ENCODE measurements around the gene CLCNKA. TPM values are rescaled to one million over a fixed set of nuclear protein-coding genes. Genes with fewer than 3 reads are reported as not detected.

CLCNKA gene
- total and polyA plus RNA-seq, 2 of the 8 experiments (the other 6 are each of a cell fraction or from before 2014, with no cell fraction given) = 0.95 to 2.0 TPM

GRCh38 chr1:16042096-16042495 is 20.3 kb downstream of the CLCNKA start:
- H4K5ac ChIP-seq (ENCODE audit: insufficient read length, low read depth, low read length) = no peak overlapping the region
- H2AFZ ChIP-seq (ENCODE audit: low read length) = no peak overlapping the region
- H2BK5ac ChIP-seq (ENCODE audit: low read depth, low read length) = no peak overlapping the region
- no peak overlapping the region for H2BK12ac ChIP-seq (ENCODE audit: low read depth, low read length)
- no peak overlapping the region for H3K4me2 ChIP-seq (ENCODE audit: insufficient read depth in 1 of 2, low read depth in 2 of 2, low read length in 2 of 2)
- FAIRE-seq (no peak), DNase-seq (ENCODE audit: low read depth in 1 of 2, low spot score in 2 of 2) (no peak)
- H4K91ac ChIP-seq (replicated peaks; ENCODE audit: insufficient read length, low read length) = no peak overlapping the region
- H3K18ac ChIP-seq (ENCODE audit: extremely low read depth, low read length) = no peak overlapping the region
- no peaks in the 10 kb centered on the region for H3K36me3 ChIP-seq (ENCODE audit: control insufficient read depth in 2 of 4, insufficient read depth in 4 of 4, low read length in 3 of 4)
- no peaks in the 10 kb centered on the region for H3K27me3 ChIP-seq (replicated peaks in 1 of 4; ENCODE audit: control insufficient read depth in 3 of 4, extremely low read depth in 1 of 4, insufficient read depth in 3 of 4, low read length in 3 of 4)
- no peak overlapping the region for H4K8ac ChIP-seq (ENCODE audit: extremely low read depth, insufficient read depth, low read length)
- no peak overlapping the region for H3K56ac ChIP-seq (replicated peaks; ENCODE audit: insufficient read length, low read depth, low read length)
- H2BK120ac ChIP-seq (replicated peaks; ENCODE audit: low read depth, low read length) = no peak overlapping the region
- no peak overlapping the region for H3K9ac ChIP-seq (replicated peaks in 1 of 4; ENCODE audit: extremely low read depth in 1 of 4, low read depth in 3 of 4, low read length in 3 of 4)
- 83% methylated on average over 8 of the region's 9 CpGs; no CpG with 5 or more reads in 1 of the 2 experiments for WGBS, 2 experiments (ENCODE audit: extremely low coverage in 1 of 2, insufficient coverage in 1 of 2, insufficient read length in 1 of 2, insufficient replicate concordance in 2 of 2, low coverage in 1 of 2, low lambda C conversion rate in 2 of 2, missing lambda C conversion rate in 1 of 2)
- POLR2A ChIA-PET (ENCODE audit: partially characterized antibody) = no interaction called here
- H4K20me1 ChIP-seq (replicated peaks in 1 of 2; ENCODE audit: control insufficient read depth in 1 of 2, insufficient read depth in 2 of 2, low read length in 2 of 2) = no peaks in the 10 kb centered on the region
- H3K4ac ChIP-seq (replicated peaks; ENCODE audit: insufficient read length, low read depth, low read length) = no peak overlapping the region
- no peak overlapping the region for H3K14ac ChIP-seq (ENCODE audit: insufficient read length)
- H3K9me3 ChIP-seq (ENCODE audit: insufficient read depth in 2 of 2, low read depth in 1 of 2, low read length in 1 of 2) = no peaks in the 10 kb centered on the region
- H3K23ac ChIP-seq (ENCODE audit: insufficient read length) = no peak overlapping the region
- H3K79me2 ChIP-seq (ENCODE audit: control insufficient read depth in 1 of 2, insufficient read depth in 2 of 2, low read length in 2 of 2) = no peaks in the 10 kb centered on the region
- H3K4me3 ChIP-seq (ENCODE audit: extremely low read depth in 1 of 4, insufficient read depth in 2 of 4, low read depth in 3 of 4, low read length in 4 of 4) = no peak overlapping the region
- H3K4me1 ChIP-seq (replicated peaks in 1 of 4; ENCODE audit: control insufficient read depth in 3 of 4, insufficient read depth in 4 of 4, low read length in 3 of 4) = no peaks in the 10 kb centered on the region
- H3K23me2 ChIP-seq (ENCODE audit: low read depth, low read length) = no peaks in the 10 kb centered on the region; the same call in 1 of the 2 replicates
- H2BK15ac ChIP-seq (ENCODE audit: low read length) = no peak overlapping the region
- CTCF ChIA-PET (ENCODE audit: partially characterized antibody) = interaction anchor here (0.6 to 3.0 kb wide), 6 partner anchors 10 to 38 kb away, joined by 3 to 13 read pairs (median 8); no protein-coding TSS in a partner anchor
- no peaks in the 10 kb centered on the region for H3K79me1 ChIP-seq (ENCODE audit: low read depth, low read length)
- H2BK20ac ChIP-seq (ENCODE audit: low read length) = no peak overlapping the region
- H3K27ac ChIP-seq (ENCODE audit: low read depth, low read length) = no peak overlapping the region
- no peak overlapping the region for H2AK5ac ChIP-seq (ENCODE audit: low read depth, low read length)
- TF ChIP-seq KDM5A (IDR thresholded peaks at IDR 0.05; ENCODE audit: low read length) (no peak), PHF8 (conservative IDR thresholded peaks at IDR 0.05; ENCODE audit: low read depth, low read length) (no peak), RAD21 (IDR thresholded peaks at IDR 0.05 in 1 of 2, conservative IDR thresholded peaks at IDR 0.05 in 1 of 2; ENCODE audit: low read depth in 2 of 2, low read length in 2 of 2) (0 out of 4 replicates have a peak, but pooled peaks of 1 of the 2 experiments have one; percentile 3)
- TF ChIP-seq, protein P1, sequence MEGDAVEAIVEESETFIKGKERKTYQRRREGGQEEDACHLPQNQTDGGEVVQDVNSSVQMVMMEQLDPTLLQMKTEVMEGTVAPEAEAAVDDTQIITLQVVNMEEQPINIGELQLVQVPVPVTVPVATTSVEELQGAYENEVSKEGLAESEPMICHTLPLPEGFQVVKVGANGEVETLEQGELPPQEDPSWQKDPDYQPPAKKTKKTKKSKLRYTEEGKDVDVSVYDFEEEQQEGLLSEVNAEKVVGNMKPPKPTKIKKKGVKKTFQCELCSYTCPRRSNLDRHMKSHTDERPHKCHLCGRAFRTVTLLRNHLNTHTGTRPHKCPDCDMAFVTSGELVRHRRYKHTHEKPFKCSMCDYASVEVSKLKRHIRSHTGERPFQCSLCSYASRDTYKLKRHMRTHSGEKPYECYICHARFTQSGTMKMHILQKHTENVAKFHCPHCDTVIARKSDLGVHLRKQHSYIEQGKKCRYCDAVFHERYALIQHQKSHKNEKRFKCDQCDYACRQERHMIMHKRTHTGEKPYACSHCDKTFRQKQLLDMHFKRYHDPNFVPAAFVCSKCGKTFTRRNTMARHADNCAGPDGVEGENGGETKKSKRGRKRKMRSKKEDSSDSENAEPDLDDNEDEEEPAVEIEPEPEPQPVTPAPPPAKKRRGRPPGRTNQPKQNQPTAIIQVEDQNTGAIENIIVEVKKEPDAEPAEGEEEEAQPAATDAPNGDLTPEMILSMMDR (IDR thresholded peaks at IDR 0.05; ENCODE audit: control extremely low read depth in 1 of 3, insufficient read depth in 1 of 3, low read depth in 1 of 3, low read length in 3 of 3) = peak; percentile 17 to 28 (median 27); a peak in 3 of 4 replicates
